Naive B cell (primary cell): ENCODE results near the gene C1QL4. TPM values are rescaled to one million over a fixed set of nuclear protein-coding genes. Genes with fewer than 3 reads are reported as not detected.
"Not testable (repeated sequence)": the region's sequence is repeated elsewhere in the genome, so short reads cannot be mapped to it uniquely, and the experiment has no call there.

Experiments used
- ATAC-seq, 2 donors: fragments of 150-1000 bp; cut with Tn5 transposase; 2 replicates each; pipeline ENCODE4 v1.10.0; 2021; ENCODE audit warnings: low read depth in 2 of 2, mild to moderate bottlenecking in 2 of 2, moderate library complexity in 2 of 2
- DNase-seq: peaks from one replicate; pipeline ENCODE4 v3.0.0; 2022
- H3K27ac Mint-ChIP-seq, 6 donors: one replicate each; pipeline ENCODE4 v1.8.0; 2020 to 2022; ENCODE audit warnings: mild to moderate bottlenecking in 6 of 6, mixed read lengths in 6 of 6, moderate library complexity in 5 of 6, inconsistent platforms in 2 of 6
- H3K27me3 Mint-ChIP-seq, 3 donors: one replicate each; pipeline ENCODE4 v1.8.0; 2021 to 2022; ENCODE audit warnings: mixed read lengths in 3 of 3, mild to moderate bottlenecking in 1 of 3
- H3K36me3 Mint-ChIP-seq, 2 donors: one replicate each; pipeline ENCODE4 v1.8.0; 2020 to 2022; ENCODE audit warnings: mixed read lengths in 2 of 2, inconsistent platforms in 1 of 2, mild to moderate bottlenecking in 1 of 2
- H3K4me1 Mint-ChIP-seq, 3 donors: one replicate each; pipeline ENCODE4 v1.8.0; 2020 to 2022; ENCODE audit warnings: mixed read lengths in 3 of 3, inconsistent platforms in 1 of 3, mild to moderate bottlenecking in 1 of 3, moderate library complexity in 1 of 3
- H3K4me3 Mint-ChIP-seq, 8 donors: one replicate each; pipeline ENCODE4 v1.8.0; 2020 to 2022; ENCODE audit warnings: mild to moderate bottlenecking in 8 of 8, mixed read lengths in 8 of 8, moderate library complexity in 8 of 8, inconsistent platforms in 2 of 8
- H3K9me3 Mint-ChIP-seq, 7 donors: one replicate each; pipeline ENCODE4 v1.8.0; 2020 to 2022; ENCODE audit warnings: mixed read lengths in 7 of 7, mild to moderate bottlenecking in 5 of 7, inconsistent platforms in 2 of 7, moderate library complexity in 1 of 7
- polyA plus RNA-seq, 6 donors: library from polyadenylated mRNA; unstranded; fragments of 300-500 nt; fragmentation: Illumina TruSeq; gene quantifications; one replicate each; pipeline ENCODE4 v1.2.3, GENCODE V29; 2021; ENCODE audit warnings: low read depth in 6 of 6

The C1QL4 gene
- polyA plus RNA-seq, 6 donors from 2014 or later: not detected

DNA sequence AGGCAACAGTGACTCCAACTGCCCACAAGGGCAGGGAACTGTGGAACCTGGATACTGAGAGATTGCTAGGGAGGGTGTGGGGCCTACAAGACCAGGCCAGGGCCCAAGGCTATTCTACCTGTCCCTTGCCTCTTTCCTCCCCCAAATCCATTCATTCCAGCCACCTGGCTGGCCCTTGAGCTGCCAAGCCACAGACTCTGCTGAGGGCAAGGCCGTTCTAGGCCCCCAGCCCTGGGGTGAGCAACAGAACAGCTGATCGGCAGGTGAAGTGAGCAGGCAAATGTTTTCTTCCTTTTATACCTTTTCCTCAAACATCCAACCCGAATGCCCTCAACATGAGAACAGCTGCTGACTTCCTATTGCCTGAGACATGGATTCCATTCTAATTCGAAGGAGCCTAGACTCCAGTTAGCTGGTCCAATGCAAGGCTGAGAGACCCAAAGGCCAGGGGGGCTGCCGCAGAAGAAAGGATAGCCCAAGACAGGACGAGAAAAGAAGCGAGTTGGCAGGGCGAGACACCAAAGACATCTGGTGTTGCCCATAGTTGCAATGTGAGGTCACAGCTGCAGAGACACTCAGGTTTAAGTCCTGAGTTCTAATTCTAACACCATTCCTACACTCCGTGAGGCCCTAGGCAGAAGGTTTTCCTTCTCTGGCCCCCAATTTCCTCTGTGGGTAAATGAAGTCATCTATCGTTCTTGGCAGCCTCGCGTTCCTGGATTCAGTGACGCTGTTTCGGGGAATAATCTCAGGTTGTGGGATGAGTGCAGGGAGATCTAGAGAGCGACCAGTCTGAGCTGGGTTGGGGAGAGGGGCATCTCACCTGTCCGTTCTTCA is 1.7 kb downstream of the C1QL4 start:
- H3K36me3 Mint-ChIP-seq: peaks cover 0 to 14% of the 10 kb centered on the region in 2 donors
- peaks cover 27 to 34% (median 27%) of the 10 kb centered on the region in 3 donors for H3K4me1 Mint-ChIP-seq
- peaks cover 63 to 84% (median 75%) of the 10 kb centered on the region in 3 donors for H3K27me3 Mint-ChIP-seq
- no peak for ATAC-seq
- DNase-seq: no peak
- H3K4me3 Mint-ChIP-seq: peak overlapping the region in 6 of 8 donors; percentile 35 to 76 (median 48)
- H3K27ac Mint-ChIP-seq: peak overlapping the region in 2 of 6 donors; percentile 7 to 59
- H3K9me3 Mint-ChIP-seq: peaks cover 0 to 3% (median 0%) of the 10 kb centered on the region in 7 donors

- DNase-seq (no peak), ATAC-seq (no peak)
- Mint-ChIP-seq H3K4me1 (peaks cover 27 to 34% (median 27%) of the 10 kb centered on the region in 3 donors), H3K27me3 (peaks cover 58 to 78% (median 75%) of the 10 kb centered on the region in 3 donors), H3K36me3 (peaks cover 0 to 14% of the 10 kb centered on the region in 2 donors), H3K4me3 (peak overlapping the region in 3 of 8 donors; percentile 52 to 74 (median 69)), H3K9me3 (peaks cover 0 to 3% (median 0%) of the 10 kb centered on the region in 7 donors), H3K27ac (peak overlapping the region in 1 of 6 donors; percentile 19)
Measured at GRCh38 chr12:49334681-49335080, 2.3 kb downstream of the C1QL4 start.

DNA sequence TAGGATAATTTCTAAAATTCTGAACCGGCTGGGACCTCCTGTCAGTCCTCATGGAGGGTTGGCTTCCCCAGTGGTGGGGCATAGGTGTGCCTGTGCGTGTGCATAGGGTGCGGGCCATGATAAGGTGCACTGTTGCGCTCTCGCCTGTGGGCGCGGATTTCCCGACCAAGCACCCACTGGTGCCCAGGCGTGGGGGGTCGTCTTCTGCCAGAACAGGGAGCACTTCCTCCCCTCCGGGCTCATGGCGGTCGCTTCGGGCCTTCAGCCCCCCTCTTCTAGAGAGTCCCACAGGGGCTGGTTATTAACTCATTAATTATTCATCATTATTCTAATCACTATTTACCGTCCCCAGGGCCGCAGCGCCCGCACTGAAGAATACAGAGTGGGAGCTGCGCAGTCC is 2.8 kb downstream of the C1QL4 start:
- peaks cover 58 to 73% (median 70%) of the 10 kb centered on the region in 3 donors for H3K27me3 Mint-ChIP-seq
- peaks cover 0 to 14% of the 10 kb centered on the region in 2 donors for H3K36me3 Mint-ChIP-seq

GRCh38 chr12:49333778-49334177 is 3.2 kb downstream of the C1QL4 start:
- Mint-ChIP-seq H3K4me1 (peaks cover 27 to 34% (median 27%) of the 10 kb centered on the region in 3 donors), H3K27me3 (peaks cover 58 to 68% (median 66%) of the 10 kb centered on the region in 3 donors), H3K36me3 (peaks cover 0 to 14% of the 10 kb centered on the region in 2 donors), H3K4me3 (peak overlapping the region in 1 of 8 donors; percentile 83)
- ATAC-seq, H3K9me3 Mint-ChIP-seq, H3K27ac Mint-ChIP-seq, DNase-seq: not testable (repeated sequence)

More for the DNA sequence above, 2.8 kb downstream of the C1QL4 start:
- peak overlapping the region in 1 of 6 donors; percentile 19 for H3K27ac Mint-ChIP-seq
- DNase-seq (no peak), ATAC-seq (no peak)
- H3K4me3 Mint-ChIP-seq: peak overlapping the region in 2 of 8 donors; percentile 48 to 74
- H3K4me1 Mint-ChIP-seq: peaks cover 27 to 34% (median 27%) of the 10 kb centered on the region in 3 donors
- H3K9me3 Mint-ChIP-seq: peaks cover 0 to 3% (median 0%) of the 10 kb centered on the region in 7 donors

- Mint-ChIP-seq H3K36me3 (peaks cover 0 to 14% of the 10 kb centered on the region in 2 donors), H3K4me1 (peaks cover 25 to 33% (median 26%) of the 10 kb centered on the region in 3 donors), H3K9me3 (peaks cover 0 to 3% (median 0%) of the 10 kb centered on the region in 7 donors), H3K4me3 (peak overlapping the region; percentile 37 to 83 (median 64)), H3K27ac (peak overlapping the region in 2 of 6 donors; percentile 53 to 58), H3K27me3 (peaks cover 50 to 60% (median 57%) of the 10 kb centered on the region in 3 donors)
- DNase-seq (no peak), ATAC-seq (no peak)
Measured at GRCh38 chr12:49332891-49333371, 4.1 kb downstream of the C1QL4 start.

DNA sequence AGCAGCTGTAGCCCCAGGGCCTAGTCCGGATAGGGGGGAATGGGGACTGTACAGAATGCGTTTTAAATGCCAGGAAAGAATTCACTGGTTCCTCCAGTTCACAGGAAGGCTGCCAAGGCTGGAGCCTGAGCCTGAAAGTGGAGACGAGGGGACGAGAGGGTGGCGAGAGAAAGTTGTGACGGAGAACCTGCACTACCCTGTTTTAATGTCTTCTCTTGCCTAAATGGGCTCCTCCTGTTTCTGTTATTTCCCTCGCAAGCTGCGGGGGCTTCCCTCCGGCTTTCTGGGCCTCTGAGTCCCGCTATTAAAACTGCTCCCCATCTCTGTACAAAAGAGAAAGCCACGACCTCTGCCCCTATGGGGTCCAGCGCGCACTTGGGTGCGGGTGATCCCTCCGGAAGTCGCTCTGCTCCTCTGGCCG is 4.5 kb downstream of the C1QL4 start:
- Mint-ChIP-seq H3K36me3 (peaks cover 0 to 14% of the 10 kb centered on the region in 2 donors), H3K27ac (peak overlapping the region in 2 of 6 donors; percentile 28 to 61), H3K27me3 (peaks cover 49 to 55% (median 53%) of the 10 kb centered on the region in 3 donors), H3K4me1 (peaks cover 20 to 28% (median 22%) of the 10 kb centered on the region in 3 donors), H3K4me3 (peak overlapping the region in 4 of 8 donors; percentile 47 to 83 (median 59)), H3K9me3 (peaks cover 0 to 3% (median 0%) of the 10 kb centered on the region in 7 donors)
- ATAC-seq: no peak
- no peak for DNase-seq

DNA sequence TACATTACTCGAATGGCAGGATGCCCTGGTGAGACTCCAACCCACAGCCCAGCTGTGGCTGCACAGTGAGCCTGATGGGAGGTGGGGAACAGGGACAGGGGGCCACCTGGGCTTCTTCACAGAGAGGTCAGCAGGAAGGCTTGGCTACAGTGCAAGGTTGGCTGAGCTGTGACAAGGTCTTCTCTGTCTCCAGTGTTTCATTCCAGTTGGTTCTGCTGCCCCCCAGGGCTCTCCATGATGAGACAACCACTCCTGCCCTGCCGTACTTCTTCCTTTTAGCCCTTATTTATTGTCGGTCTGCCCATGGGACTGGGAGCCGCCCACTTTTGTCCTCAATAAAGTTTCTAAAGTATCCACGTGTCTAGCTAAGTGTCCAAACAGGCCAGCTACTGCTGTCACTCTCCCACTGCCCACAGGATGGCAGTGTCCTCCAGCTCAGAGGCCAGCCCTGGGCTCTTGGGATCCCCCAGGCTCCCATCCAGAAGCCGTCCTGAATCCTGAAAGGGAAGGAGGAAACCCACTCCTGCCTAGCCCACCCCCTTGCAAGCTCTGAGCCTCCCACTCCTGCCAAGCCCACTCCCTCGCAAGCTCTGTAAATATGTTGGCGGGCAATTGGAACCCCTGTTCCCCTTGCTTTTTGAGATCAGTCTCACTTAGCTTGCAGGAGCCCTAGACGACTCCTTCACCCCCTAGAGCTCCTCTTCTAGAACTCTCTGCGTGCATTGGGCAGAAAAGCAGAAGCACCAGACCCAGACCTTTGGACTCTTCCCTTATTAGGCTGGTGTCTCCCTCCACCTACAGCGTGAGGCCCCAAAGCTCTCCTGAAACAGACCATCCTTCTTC is 5.4 kb downstream of the C1QL4 start:
- peaks cover 0 to 3% (median 0%) of the 10 kb centered on the region in 7 donors for H3K9me3 Mint-ChIP-seq
- H3K27me3 Mint-ChIP-seq: peaks cover 41 to 47% (median 44%) of the 10 kb centered on the region in 3 donors
- ATAC-seq: no peak
- peaks cover 13 to 20% (median 14%) of the 10 kb centered on the region in 3 donors for H3K4me1 Mint-ChIP-seq
- H3K36me3 Mint-ChIP-seq: peaks cover 0 to 8% of the 10 kb centered on the region in 2 donors
- peak overlapping the region in 3 of 8 donors; percentile 25 to 83 (median 47) for H3K4me3 Mint-ChIP-seq
- DNase-seq: no peak
- H3K27ac Mint-ChIP-seq: peak overlapping the region in 1 of 6 donors; percentile 8

- H3K4me3 Mint-ChIP-seq: no peak overlapping the region
- peaks cover 40 to 44% (median 43%) of the 10 kb centered on the region in 3 donors for H3K27me3 Mint-ChIP-seq
- peaks cover 12 to 20% (median 14%) of the 10 kb centered on the region in 3 donors for H3K4me1 Mint-ChIP-seq
- no peak overlapping the region for H3K27ac Mint-ChIP-seq
- peaks cover 0 to 8% of the 10 kb centered on the region in 2 donors for H3K36me3 Mint-ChIP-seq
- DNase-seq (no peak), ATAC-seq (no peak)
- peaks cover 0 to 3% (median 0%) of the 10 kb centered on the region in 7 donors for H3K9me3 Mint-ChIP-seq
Measured at GRCh38 chr12:49330631-49331379, 6.2 kb downstream of the C1QL4 start.

DNA sequence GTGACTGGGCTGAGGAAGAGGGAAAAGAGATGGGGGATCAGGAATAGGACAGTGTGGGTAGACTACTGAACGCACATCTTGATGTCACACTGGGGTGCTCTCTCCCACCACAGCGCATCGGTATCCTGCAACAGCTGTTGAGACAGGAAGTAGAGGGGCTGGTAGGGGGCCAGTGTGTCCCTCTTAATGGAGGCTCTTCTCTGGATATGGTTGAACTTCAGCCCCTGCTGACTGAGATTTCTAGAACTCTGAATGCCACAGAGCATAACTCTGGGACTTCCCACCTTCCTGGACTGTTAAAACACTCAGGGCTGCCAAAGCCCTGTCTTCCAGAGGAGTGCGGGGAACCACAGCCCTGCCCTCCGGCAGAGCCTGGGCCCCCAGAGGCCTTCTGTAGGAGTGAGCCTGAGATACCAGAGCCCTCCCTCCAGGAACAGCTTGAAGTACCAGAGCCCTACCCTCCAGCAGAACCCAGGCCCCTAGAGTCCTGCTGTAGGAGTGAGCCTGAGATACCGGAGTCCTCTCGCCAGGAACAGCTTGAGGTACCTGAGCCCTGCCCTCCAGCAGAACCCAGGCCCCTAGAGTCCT is 6.9 kb downstream of the C1QL4 start:
- H3K27me3 Mint-ChIP-seq: peaks cover 33 to 37% (median 37%) of the 10 kb centered on the region in 3 donors
- H3K4me1 Mint-ChIP-seq: peaks cover 8 to 20% (median 9%) of the 10 kb centered on the region in 3 donors
- no peak overlapping the region for H3K27ac Mint-ChIP-seq
- H3K4me3 Mint-ChIP-seq: no peak overlapping the region
- H3K9me3 Mint-ChIP-seq: peaks cover 0 to 3% (median 0%) of the 10 kb centered on the region in 7 donors
- DNase-seq: no peak
- no peak for ATAC-seq
- H3K36me3 Mint-ChIP-seq: peaks cover 0 to 8% of the 10 kb centered on the region in 2 donors

- Mint-ChIP-seq H3K27me3 (peaks cover 24 to 26% (median 26%) of the 10 kb centered on the region in 3 donors), H3K36me3 (no peaks in the 10 kb centered on the region), H3K27ac (no peak overlapping the region), H3K4me1 (peaks cover 4 to 14% (median 5%) of the 10 kb centered on the region in 3 donors), H3K4me3 (no peak overlapping the region), H3K9me3 (peaks cover 0 to 3% (median 0%) of the 10 kb centered on the region in 7 donors)
- DNase-seq: no peak
- ATAC-seq: no peak
Measured at GRCh38 chr12:49328816-49329215, 8.2 kb downstream of the C1QL4 start.

GRCh38 chr12:49327887-49328286 is 9.1 kb downstream of the C1QL4 start:
- ATAC-seq: no peak
- peaks cover 9 to 19% (median 9%) of the 10 kb centered on the region in 3 donors for H3K4me1 Mint-ChIP-seq

DNA sequence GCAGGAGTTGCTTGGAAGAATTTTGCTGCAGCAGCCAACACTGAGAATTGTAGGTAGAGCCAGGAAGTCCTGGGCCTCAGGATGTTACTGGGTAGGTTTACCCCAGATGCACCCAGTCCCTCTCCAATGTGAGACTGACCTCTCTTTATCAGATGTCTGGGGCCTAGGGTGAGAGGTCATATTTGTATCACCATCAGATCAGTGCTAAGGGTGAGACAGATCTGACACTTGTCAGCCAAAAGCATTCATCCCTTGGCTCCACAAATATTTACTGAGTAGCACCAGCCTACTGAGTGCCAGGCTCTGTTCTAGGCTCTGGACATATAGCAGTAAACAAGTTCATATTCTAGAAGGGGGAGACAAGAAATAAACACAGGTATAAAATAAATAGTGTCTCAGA is 9.6 kb downstream of the C1QL4 start:
- DNase-seq (no peak), ATAC-seq (no peak)
- Mint-ChIP-seq H3K9me3 (no peaks in the 10 kb centered on the region), H3K36me3 (no peaks in the 10 kb centered on the region), H3K27me3 (peaks cover 15 to 17% (median 16%) of the 10 kb centered on the region in 3 donors), H3K4me1 (peaks cover 11 to 19% (median 13%) of the 10 kb centered on the region in 3 donors), H3K27ac (no peak overlapping the region), H3K4me3 (no peak overlapping the region)

More at GRCh38 chr12:49327887-49328286, 9.1 kb downstream of the C1QL4 start:
- Mint-ChIP-seq H3K36me3 (no peaks in the 10 kb centered on the region), H3K27ac (peak overlapping the region in 1 of 6 donors; percentile 33), H3K27me3 (peaks cover 18 to 22% (median 21%) of the 10 kb centered on the region in 3 donors), H3K4me3 (peak overlapping the region in 1 of 8 donors; percentile 74), H3K9me3 (peaks cover 0 to under 1% (median 0%) of the 10 kb centered on the region in 7 donors)
- DNase-seq: no peak
